SK-N-SH treated with all-trans-retinoic acid at 6 μM for 48 hours (cell line): Measurements from ENCODE around the gene HIP1.

Experiments used
- ATAC-seq: fragments of 200-7000 bp; cut with Tn5 transposase; 3 replicates; pipeline ENCODE4 v1.9.1; 2020; ENCODE audit warnings: mild to moderate bottlenecking, moderate library complexity
- ARNTL ChIP-seq: fragments of 450-650 bp; formaldehyde crosslinking; IDR thresholded peaks from 2 replicates; pipeline ENCODE4 v1.5.0; 2020; ENCODE audit warnings: low read depth, mild to moderate bottlenecking, moderate library complexity, borderline replicate concordance
- BACH2 ChIP-seq: fragments of 250-450 bp; sonication (Bioruptor Pico); IDR thresholded peaks from 2 replicates; pipeline ENCODE4 v1.9.0; 2021; ENCODE audit warnings: mild to moderate bottlenecking, borderline replicate concordance
- CSDC2 ChIP-seq: fragments of 250-450 bp; sonication (Bioruptor Pico); IDR thresholded peaks from 2 replicates; pipeline ENCODE4 v1.5.0; 2020; ENCODE audit warnings: mild to moderate bottlenecking, moderate library complexity
- CSRNP3 ChIP-seq: fragments of 250-450 bp; sonication (Bioruptor Pico); IDR thresholded peaks from 2 replicates; pipeline ENCODE4 v1.5.1; 2021; ENCODE audit warnings: mild to moderate bottlenecking, moderate library complexity
- ESRRG ChIP-seq: fragments of 250-450 bp; sonication (Bioruptor Pico); IDR thresholded peaks from 2 replicates; pipeline ENCODE4 v1.6.1; 2021; ENCODE audit warnings: mild to moderate bottlenecking
- GLIS3 ChIP-seq: fragments of 250-450 bp; sonication (Bioruptor Pico); IDR thresholded peaks from 2 replicates; pipeline ENCODE4 v1.5.0; 2020; ENCODE audit warnings: mild to moderate bottlenecking, moderate library complexity
- ISL1 ChIP-seq: fragments of 250-450 bp; sonication (Bioruptor Pico); IDR thresholded peaks from 2 replicates; pipeline ENCODE4 v2.1.2; 2022; ENCODE audit warnings: mild to moderate bottlenecking, moderate library complexity
- OSR1 ChIP-seq: fragments of 250-450 bp; sonication (Bioruptor Pico); IDR thresholded peaks from 2 replicates; pipeline ENCODE4 v1.8.0; 2022; ENCODE audit warnings: moderate library complexity, mild to moderate bottlenecking, inconsistent platforms
- PATZ1 ChIP-seq: fragments of 250-450 bp; sonication (Bioruptor Pico); IDR thresholded peaks from 2 replicates; pipeline ENCODE4 v1.8.0; 2020; ENCODE audit warnings: mild to moderate bottlenecking, moderate library complexity, borderline replicate concordance
- POU6F1 ChIP-seq: fragments of 250-450 bp; sonication (Bioruptor Pico); IDR thresholded peaks from 2 replicates; pipeline ENCODE4 v1.8.0; 2021; ENCODE audit warnings: low read depth, mild to moderate bottlenecking, moderate library complexity, borderline replicate concordance
- PPARA ChIP-seq: fragments of 250-450 bp; sonication (Bioruptor Pico); IDR thresholded peaks from 2 replicates; pipeline ENCODE4 v1.5.0; 2020; ENCODE audit warnings: mild to moderate bottlenecking, borderline replicate concordance
- RARB ChIP-seq: fragments of 250-450 bp; sonication (Bioruptor Pico); IDR thresholded peaks from 2 replicates; pipeline ENCODE4 v1.8.0; 2021; ENCODE audit warnings: mild to moderate bottlenecking, moderate library complexity
- SNAI2 ChIP-seq: fragments of 250-450 bp; sonication (Bioruptor Pico); IDR thresholded peaks from 2 replicates; pipeline ENCODE4 v1.5.0; 2020; ENCODE audit warnings: mild to moderate bottlenecking, moderate library complexity
- TCF4 ChIP-seq: fragments of 250-450 bp; sonication (Bioruptor Pico); IDR thresholded peaks from 2 replicates; pipeline ENCODE4 v1.8.0; 2021; ENCODE audit warnings: mild to moderate bottlenecking, moderate library complexity, borderline replicate concordance
- TOX ChIP-seq: fragments of 250-450 bp; sonication (Bioruptor Pico); IDR thresholded peaks from 2 replicates; pipeline ENCODE4 v1.8.0; 2021; ENCODE audit warnings: mild to moderate bottlenecking, moderate library complexity, borderline replicate concordance
- TSHZ2 ChIP-seq: fragments of 250-450 bp; sonication (Bioruptor Pico); IDR thresholded peaks from 2 replicates; pipeline ENCODE4 v1.5.0; 2020; ENCODE audit warnings: mild to moderate bottlenecking, moderate library complexity
- ZC3H10 ChIP-seq: fragments of 250-450 bp; sonication (Bioruptor Pico); IDR thresholded peaks from 2 replicates; pipeline ENCODE4 v1.5.1; 2021; ENCODE audit warnings: mild to moderate bottlenecking, moderate library complexity
- ZFP3 ChIP-seq: fragments of 250-450 bp; sonication (Bioruptor Pico); IDR thresholded peaks from 2 replicates; pipeline ENCODE4 v1.5.0; 2020; ENCODE audit warnings: mild to moderate bottlenecking, moderate library complexity
- ZFP30 ChIP-seq: fragments of 450-650 bp; formaldehyde crosslinking; IDR thresholded peaks from 2 replicates; pipeline ENCODE4 v1.5.0; 2022; ENCODE audit warnings: mild to moderate bottlenecking, moderate library complexity
- ZNF70 ChIP-seq: fragments of 450-650 bp; formaldehyde crosslinking; IDR thresholded peaks from 2 replicates; pipeline ENCODE4 v1.5.0; 2020; ENCODE audit warnings: mild to moderate bottlenecking, moderate library complexity
- ZNF8 ChIP-seq: fragments of 450-650 bp; formaldehyde crosslinking; IDR thresholded peaks from 2 replicates; pipeline ENCODE4 v1.5.0; 2020; ENCODE audit warnings: mild to moderate bottlenecking, moderate library complexity

HIP1 gene

GRCh38 chr7:75584354-75584753, 154.4 kb downstream of the HIP1 start (continued):
- no peak for TF ChIP-seq ZFP3 (CRISPR knock-in tag)
- no peak for TF ChIP-seq BACH2 (CRISPR knock-in tag)
- TF ChIP-seq RARB (CRISPR knock-in tag), result no peak
- no peak for TF ChIP-seq ZC3H10 (CRISPR knock-in tag)
- no peak for TF ChIP-seq ARNTL (CRISPR knock-in tag)
- TF ChIP-seq, all 23 proteins: peak for 0

- no peak for TF ChIP-seq GLIS3 (CRISPR knock-in tag)
- TF ChIP-seq CSRNP3 (CRISPR knock-in tag), result no peak
- TF ChIP-seq ESRRG (CRISPR knock-in tag), result no peak
- no peak for TF ChIP-seq SNAI2 (CRISPR knock-in tag)
- no peak for TF ChIP-seq TCF4 (CRISPR knock-in tag)
- no peak for TF ChIP-seq CSDC2 (CRISPR knock-in tag)
- TF ChIP-seq ZNF8 (CRISPR knock-in tag), result no peak
- TF ChIP-seq, all 23 proteins: peak for 0
These were observed 155.5 kb downstream of the HIP1 start for GRCh38 chr7:75583255-75583654.

GRCh38 chr7:75579899-75580298, 158.8 kb downstream of the HIP1 start:
- no peak for ATAC-seq
- TF ChIP-seq ZC3H10 (CRISPR knock-in tag) (no peak), OSR1 (CRISPR knock-in tag) (no peak), GLIS3 (CRISPR knock-in tag) (no peak), SNAI2 (CRISPR knock-in tag) (no peak)
- TF ChIP-seq, all 23 proteins: peak for 0

More at GRCh38 chr7:75583255-75583654, 155.5 kb downstream of the HIP1 start:
- ATAC-seq, result no peak

- TF ChIP-seq TOX (CRISPR knock-in tag), result no peak
- no peak for TF ChIP-seq ISL1 (CRISPR knock-in tag)
- no peak for TF ChIP-seq ZNF70 (CRISPR knock-in tag)
- TF ChIP-seq BACH2 (CRISPR knock-in tag), result no peak
- no peak for TF ChIP-seq TCF4 (CRISPR knock-in tag)
- no peak for TF ChIP-seq TSHZ2 (CRISPR knock-in tag)
- TF ChIP-seq GLIS3 (CRISPR knock-in tag), result no peak
- TF ChIP-seq ZNF8 (CRISPR knock-in tag), result no peak
- TF ChIP-seq CSRNP3 (CRISPR knock-in tag), result no peak
- no peak for TF ChIP-seq PATZ1 (CRISPR knock-in tag)
- no peak for TF ChIP-seq OSR1 (CRISPR knock-in tag)
- TF ChIP-seq PPARA, result no peak
- no peak for TF ChIP-seq POU6F1 (CRISPR knock-in tag)
- TF ChIP-seq ZFP30 (CRISPR knock-in tag), result no peak
- ATAC-seq, result no peak
These were observed 160.7 kb downstream of the HIP1 start for GRCh38 chr7:75578081-75578480.
